ENCODE results near the gene FRS2. TPM values are rescaled to one million over a fixed set of nuclear protein-coding genes. Genes with fewer than 3 reads are reported as not detected.

FRS2 gene
- total RNA-seq, 1 donor from 2014 or later: 31.0 TPM

GRCh38 chr12:69544087-69544486 lies 73.9 kb downstream of the FRS2 start:
- Histone ChIP-seq H3K27ac (no peak overlapping the region), H3K9me3 (no peaks in the 10 kb centered on the region), H3K4me1 (no peaks in the 10 kb centered on the region), H3K27me3 (no peaks in the 10 kb centered on the region), H3K4me3 (no peak overlapping the region), H3K36me3 (no peaks in the 10 kb centered on the region)
- intact Hi-C loops (cut with DNase I): no loop called here
- DNase-seq: no peak
- no peak for TF ChIP-seq CTCF (IDR thresholded peaks at IDR 0.05)
- ATAC-seq: no peak

GRCh38 chr12:69545081-69545480 lies 74.9 kb downstream of the FRS2 start:
- no peak for TF ChIP-seq CTCF (IDR thresholded peaks at IDR 0.05)
- Histone ChIP-seq H3K9me3 (no peaks in the 10 kb centered on the region), H3K4me3 (no peak overlapping the region), H3K27me3 (no peaks in the 10 kb centered on the region), H3K36me3 (no peaks in the 10 kb centered on the region), H3K27ac (no peak overlapping the region), H3K4me1 (no peaks in the 10 kb centered on the region)
- ATAC-seq (no peak), DNase-seq (no peak)
- intact Hi-C loops (cut with DNase I): no loop called here

GRCh38 chr12:69546693-69547438 lies 76.7 kb downstream of the FRS2 start:
- Histone ChIP-seq H3K4me3 (no peak overlapping the region), H3K27ac (no peak overlapping the region), H3K36me3 (no peaks in the 10 kb centered on the region), H3K9me3 (no peaks in the 10 kb centered on the region), H3K4me1 (no peaks in the 10 kb centered on the region), H3K27me3 (no peaks in the 10 kb centered on the region)
- DNase-seq (no peak), ATAC-seq (no peak)
- TF ChIP-seq CTCF (IDR thresholded peaks at IDR 0.05): no peak
- intact Hi-C loops (cut with DNase I): no loop called here

GRCh38 chr12:69548687-69549086 lies 78.5 kb downstream of the FRS2 start:
- Histone ChIP-seq H3K36me3 (no peaks in the 10 kb centered on the region), H3K27me3 (no peaks in the 10 kb centered on the region), H3K4me3 (no peak overlapping the region), H3K9me3 (no peaks in the 10 kb centered on the region), H3K27ac (no peak overlapping the region), H3K4me1 (peaks cover 1% of the 10 kb centered on the region)
- DNase-seq (no peak), ATAC-seq (no peak)
- no peak for TF ChIP-seq CTCF (IDR thresholded peaks at IDR 0.05)
- intact Hi-C loops (cut with DNase I): no loop called here

- H3K4me3 ChIP-seq: no peak overlapping the region
- H3K9me3 ChIP-seq: no peaks in the 10 kb centered on the region
- intact Hi-C loops (cut with DNase I): no loop called here
- no peak overlapping the region for H3K27ac ChIP-seq
- TF ChIP-seq CTCF (IDR thresholded peaks at IDR 0.05): no peak
- H3K36me3 ChIP-seq: no peaks in the 10 kb centered on the region
- DNase-seq (no peak), ATAC-seq (no peak)
- no peaks in the 10 kb centered on the region for H3K27me3 ChIP-seq
- H3K4me1 ChIP-seq: peaks cover 9% of the 10 kb centered on the region
These were observed 80.6 kb downstream of the FRS2 start for GRCh38 chr12:69550569-69551350.
